HCT116 (cell line): ENCODE results near the gene C2orf92. TPM values are rescaled to one million over a fixed set of nuclear protein-coding genes. Genes with fewer than 3 reads are reported as not detected.

Source experiments
- ATAC-seq: fragments of 200-7000 bp; cut with Tn5 transposase; 2 replicates; pipeline ENCODE4 v1.9.1; 2020; ENCODE audit warnings: mild to moderate bottlenecking, moderate library complexity
- BruUV-seq: library from RNA; stranded (reverse); fragments of 400-500 nt; replicated peaks from 2 replicates; lab custom pipeline; 2021; lab: Mats Ljungman, UMichigan
- CTCF ChIA-PET: fragments of 300-600 bp; sonication (Branson Sonifier 250); formaldehyde crosslinking; loops from one replicate; lab custom pipeline; 2021; ENCODE audit warnings: antibody characterized with exemption; lab: Charles Lee
- POLR2A ChIA-PET: fragments of 300-600, 350-600 bp; sonication (Branson Sonifier 250); formaldehyde crosslinking; loops from one replicate; lab custom pipeline; 2021; ENCODE audit warnings: antibody characterized with exemption; lab: Charles Lee
- RAD21 ChIA-PET, 2 experiments: fragments of 300-600 bp; sonication (Branson Sonifier 250); formaldehyde crosslinking; loops; one replicate each; lab custom pipeline; 2023; ENCODE audit warnings: low total read pairs in 2 of 2; ENCODE audit not compliant: uncharacterized antibody in 2 of 2, unreplicated experiment in 2 of 2, low non-redundant PET in 1 of 2; lab: Charles Lee
- DNase-seq: peaks from one replicate; pipeline ENCODE4 v3.0.0-alpha.2; 2010; ENCODE audit warnings: low read depth, low spot score
- H2AFZ ChIP-seq: fragments of 200-600 bp; shearing (Covaris generic), sonication (generic); 2 replicates; pipeline ENCODE4 v1.6.1; 2017; ENCODE audit warnings: low read depth, mixed run types, mixed read lengths, antibody characterized with exemption, low read length; ENCODE audit not compliant: poor library complexity, severe bottlenecking
- H3K27ac ChIP-seq: 2 replicates; pipeline ENCODE4 v1.5.1; 2012; ENCODE audit warnings: low read depth, low read length
- H3K27me3 ChIP-seq: fragments of 200-600 bp; sonication (generic); 2 replicates; pipeline ENCODE4 v1.6.1; 2016; ENCODE audit warnings: mixed run types, low read length, mixed read lengths; ENCODE audit not compliant: insufficient read depth
- H3K36me3 ChIP-seq, 2 experiments: fragments of 200-500 bp in 1 of 2; fragments of 200-600 bp in 1 of 2; sonication (Bioruptor generic) in 1 of 2; sonication (generic) in 1 of 2; 2 replicates each; pipeline versions ENCODE4 v1.5.1 to v1.6.1; 2014 to 2016; ENCODE audit warnings: low read length in 2 of 2, inconsistent platforms in 1 of 2, mixed read lengths in 1 of 2, mixed run types in 1 of 2; ENCODE audit not compliant: insufficient read depth in 2 of 2, control insufficient read depth in 1 of 2
- H3K4me1 ChIP-seq, 2 experiments: fragments of 200-600 bp in 1 of 2; sonication (generic) in 1 of 2; 2 replicates each; pipeline versions ENCODE4 v1.5.1 to v1.6.1; 2012 to 2017; ENCODE audit warnings: low read length in 2 of 2, inconsistent platforms in 1 of 2, mild to moderate bottlenecking in 1 of 2, mixed read lengths in 1 of 2, mixed run types in 1 of 2, moderate library complexity in 1 of 2; ENCODE audit not compliant: insufficient read depth in 2 of 2, control insufficient read depth in 1 of 2
- H3K4me2 ChIP-seq: fragments of 200-600 bp; sonication (generic); 2 replicates; pipeline ENCODE4 v1.6.1; 2017; ENCODE audit warnings: mixed run types, low read length, mixed read lengths
- H3K4me3 ChIP-seq, 2 experiments: fragments of 200-600 bp in 1 of 2; sonication (generic) in 1 of 2; replicated peaks in 1 of 2; 2 replicates each; pipeline ENCODE4 v1.5.1; 2011 to 2016; ENCODE audit warnings: low read length in 2 of 2, control low read depth in 1 of 2, low read depth in 1 of 2, mild to moderate bottlenecking in 1 of 2, mixed read lengths in 1 of 2, mixed run types in 1 of 2
- H3K79me2 ChIP-seq: fragments of 200-600 bp; sonication (generic); 2 replicates; pipeline ENCODE4 v1.6.1; 2017; ENCODE audit warnings: mild to moderate bottlenecking, mixed run types, low read length, moderate library complexity, mixed read lengths; ENCODE audit not compliant: insufficient read depth
- H3K9ac ChIP-seq: fragments of 200-600 bp; sonication (generic); 2 replicates; pipeline ENCODE4 v1.6.1; 2016; ENCODE audit warnings: low read length, mixed read lengths
- H3K9me2 ChIP-seq: fragments of 200-600 bp; sonication (generic), shearing (Covaris generic); 2 replicates; pipeline ENCODE4 v1.6.1; 2017; ENCODE audit warnings: mixed run types, mild to moderate bottlenecking, moderate library complexity; ENCODE audit not compliant: insufficient read depth
- H3K9me3 ChIP-seq, 2 experiments: fragments of 200-500 bp in 1 of 2; fragments of 200-600 bp in 1 of 2; sonication (Bioruptor generic) in 1 of 2; sonication (generic) in 1 of 2; 2 replicates each; pipeline ENCODE4 v1.6.1; 2014 to 2017; ENCODE audit warnings: low read length in 2 of 2, mixed read lengths in 2 of 2, inconsistent platforms in 1 of 2, low read depth in 1 of 2, mild to moderate bottlenecking in 1 of 2, mixed run types in 1 of 2, moderate library complexity in 1 of 2; ENCODE audit not compliant: control insufficient read depth in 1 of 2, insufficient read depth in 1 of 2
- H4K20me1 ChIP-seq: fragments of 200-600 bp; sonication (generic), shearing (Covaris generic); 2 replicates; pipeline ENCODE4 v1.6.1; 2017; ENCODE audit warnings: mixed run types, mild to moderate bottlenecking, moderate library complexity; ENCODE audit not compliant: insufficient read depth
- CBX3 ChIP-seq: IDR thresholded peaks from 2 replicates; pipeline ENCODE4 v1.6.1; 2012; ENCODE audit warnings: low read depth
- CEBPB ChIP-seq: IDR thresholded peaks from 2 replicates; pipeline ENCODE4 v1.6.1; 2012; ENCODE audit warnings: low read depth
- EGR1 ChIP-seq: IDR thresholded peaks from 2 replicates; pipeline ENCODE4 v1.6.1; 2012; ENCODE audit warnings: low read depth
- EZH2 ChIP-seq: fragments of 200-600 bp; sonication (generic); IDR thresholded peaks from 2 replicates; pipeline ENCODE4 v1.6.1; 2017; ENCODE audit warnings: antibody characterized with exemption, mixed run types
- EZH2phosphoT487 ChIP-seq: fragments of 200-600 bp; IDR thresholded peaks from 2 replicates; pipeline ENCODE4 v1.6.1; 2018; ENCODE audit warnings: antibody characterized with exemption, borderline replicate concordance
- FOSL1 ChIP-seq: IDR thresholded peaks from 2 replicates; pipeline ENCODE4 v1.6.1; 2012; ENCODE audit warnings: low read depth
- JUND ChIP-seq: IDR thresholded peaks from 2 replicates; pipeline ENCODE4 v1.6.1; 2012
- POLR2A ChIP-seq: IDR thresholded peaks from 2 replicates; pipeline ENCODE4 v1.7.0; 2011; ENCODE audit warnings: borderline replicate concordance; ENCODE audit not compliant: insufficient read depth, insufficient read length; ENCODE audit errors: extremely low read depth
- POLR2AphosphoS5 ChIP-seq: IDR thresholded peaks from 2 replicates; pipeline ENCODE4 v1.6.1; 2011; ENCODE audit warnings: mild to moderate bottlenecking, low read depth, low read length, moderate library complexity
- RAD21 ChIP-seq: IDR thresholded peaks from 2 replicates; pipeline ENCODE4 v1.6.1; 2012; ENCODE audit warnings: low read depth, mild to moderate bottlenecking
- SIN3A ChIP-seq: IDR thresholded peaks from 2 replicates; pipeline ENCODE4 v1.6.1; 2012; ENCODE audit warnings: low read depth
- SRF ChIP-seq: IDR thresholded peaks from 2 replicates; pipeline ENCODE4 v1.6.1; 2012; ENCODE audit warnings: low read depth
- TCF7L2 ChIP-seq: IDR thresholded peaks from 2 replicates; pipeline ENCODE4 v1.7.0; 2011; ENCODE audit warnings: borderline replicate concordance, inconsistent platforms; ENCODE audit not compliant: insufficient read depth, insufficient read length; ENCODE audit errors: extremely low read depth
- YY1 ChIP-seq: IDR thresholded peaks from 2 replicates; pipeline ENCODE4 v1.6.1; 2011; ENCODE audit warnings: low read length, low read depth, moderate library complexity, mild to moderate bottlenecking; ENCODE audit not compliant: insufficient replicate concordance; ENCODE audit errors: extremely low read depth
- ZFX ChIP-seq: fragments of 450-650 bp; IDR thresholded peaks from 2 replicates; pipeline ENCODE4 v1.6.1; 2017
- intact Hi-C: fragments of 100-400 bp; cut with micrococcal nuclease; formaldehyde crosslinking; loops from 2 replicates; pipeline ENCODE4 v1.10.0; 2022
- total RNA-seq: library from RNA; stranded (reverse); gene quantifications from one replicate; pipeline ENCODE4 v1.2.1, GENCODE V29; 2021; ENCODE audit not compliant: unreplicated experiment
- TF ChIP-seq, protein P1 (sequence below): IDR thresholded peaks from 2 replicates; pipeline ENCODE4 v1.6.1; 2012
- TF ChIP-seq, protein P2 (sequence below): IDR thresholded peaks from 2 replicates; pipeline ENCODE4 v1.6.1; 2011; ENCODE audit warnings: mild to moderate bottlenecking, low read length, moderate library complexity; ENCODE audit not compliant: insufficient replicate concordance; ENCODE audit errors: extremely low read depth
- TF ChIP-seq, protein P3 (sequence below), 3 experiments: fragments of 200-600 bp in 1 of 3; sonication (generic) in 1 of 3; IDR thresholded peaks in 2 of 3; conservative IDR thresholded peaks in 1 of 3; 2 replicates each; pipeline ENCODE4 v1.5.1; 2012 to 2017; ENCODE audit warnings: low read depth in 2 of 3, low read length in 2 of 3, antibody characterized with exemption in 1 of 3, borderline replicate concordance in 1 of 3, control low read depth in 1 of 3, mild to moderate bottlenecking in 1 of 3, mixed read lengths in 1 of 3, mixed run types in 1 of 3, moderate library complexity in 1 of 3; ENCODE audit not compliant: insufficient read depth in 1 of 3

C2orf92 gene
- total RNA-seq, 1 experiment from 2014 or later, result 3.0 TPM

DNA sequence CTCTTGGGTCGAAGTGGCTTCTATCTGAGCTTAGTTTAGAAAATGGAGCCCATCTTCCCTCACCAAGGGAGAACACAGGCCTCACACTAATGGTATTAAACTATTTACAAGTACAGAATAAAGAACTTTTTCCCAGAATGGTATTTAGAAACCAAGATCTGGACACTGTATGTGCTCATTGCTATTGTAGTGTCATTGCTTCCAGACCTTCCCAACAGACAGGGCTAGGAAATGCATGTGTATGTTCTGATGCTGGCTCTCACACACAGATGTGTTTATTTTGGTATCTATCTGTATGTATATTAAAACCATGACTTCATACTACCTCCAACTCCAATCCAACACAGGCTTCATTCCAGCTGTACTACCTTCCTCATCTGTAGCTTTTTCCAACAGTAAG is 15.6 kb upstream of the C2orf92 start:
- Histone ChIP-seq H3K4me3 (no peak overlapping the region), H3K36me3 (peaks cover 4 to 7% of the 10 kb centered on the region in 2 experiments; a peak in 3 of 4 replicates), H3K9ac (no peak overlapping the region), H3K4me1 (no peaks in the 10 kb centered on the region; a peak in 1 of 4 replicates), H3K9me3 (no peaks in the 10 kb centered on the region), H3K9me2 (no peaks in the 10 kb centered on the region), H2AFZ (no peak overlapping the region), H3K4me2 (no peak overlapping the region), H4K20me1 (no peaks in the 10 kb centered on the region), H3K27ac (no peak overlapping the region), H3K79me2 (no peaks in the 10 kb centered on the region), H3K27me3 (no peaks in the 10 kb centered on the region)
- DNase-seq (no peak), ATAC-seq (no peak)
- ChIA-PET POLR2A (interaction anchor here (1.0 kb wide), 1 partner anchor 10 kb away, joined by 5 read pairs; the partner anchor contains the start of gene ACTR1B), CTCF (no interaction called here), RAD21 (no interaction called here)
- TF ChIP-seq RAD21, result no peak
- TF ChIP-seq CEBPB, result no peak
- no peak for TF ChIP-seq POLR2A
- TF ChIP-seq, protein P1, sequence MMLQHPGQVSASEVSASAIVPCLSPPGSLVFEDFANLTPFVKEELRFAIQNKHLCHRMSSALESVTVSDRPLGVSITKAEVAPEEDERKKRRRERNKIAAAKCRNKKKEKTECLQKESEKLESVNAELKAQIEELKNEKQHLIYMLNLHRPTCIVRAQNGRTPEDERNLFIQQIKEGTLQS, result no peak
- TF ChIP-seq CBX3, result no peak
- TF ChIP-seq ZFX, result no peak
- no peak for TF ChIP-seq POLR2AphosphoS5
- TF ChIP-seq SRF, result no peak
- TF ChIP-seq FOSL1, result no peak
- TF ChIP-seq TCF7L2, result no peak
- TF ChIP-seq EZH2phosphoT487, result no peak
- no peak for TF ChIP-seq SIN3A
- TF ChIP-seq EZH2, result no peak
- no peak for TF ChIP-seq JUND
- TF ChIP-seq, protein P2, sequence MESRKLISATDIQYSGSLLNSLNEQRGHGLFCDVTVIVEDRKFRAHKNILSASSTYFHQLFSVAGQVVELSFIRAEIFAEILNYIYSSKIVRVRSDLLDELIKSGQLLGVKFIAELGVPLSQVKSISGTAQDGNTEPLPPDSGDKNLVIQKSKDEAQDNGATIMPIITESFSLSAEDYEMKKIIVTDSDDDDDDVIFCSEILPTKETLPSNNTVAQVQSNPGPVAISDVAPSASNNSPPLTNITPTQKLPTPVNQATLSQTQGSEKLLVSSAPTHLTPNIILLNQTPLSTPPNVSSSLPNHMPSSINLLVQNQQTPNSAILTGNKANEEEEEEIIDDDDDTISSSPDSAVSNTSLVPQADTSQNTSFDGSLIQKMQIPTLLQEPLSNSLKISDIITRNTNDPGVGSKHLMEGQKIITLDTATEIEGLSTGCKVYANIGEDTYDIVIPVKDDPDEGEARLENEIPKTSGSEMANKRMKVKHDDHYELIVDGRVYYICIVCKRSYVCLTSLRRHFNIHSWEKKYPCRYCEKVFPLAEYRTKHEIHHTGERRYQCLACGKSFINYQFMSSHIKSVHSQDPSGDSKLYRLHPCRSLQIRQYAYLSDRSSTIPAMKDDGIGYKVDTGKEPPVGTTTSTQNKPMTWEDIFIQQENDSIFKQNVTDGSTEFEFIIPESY, result no peak
- TF ChIP-seq, protein P3, sequence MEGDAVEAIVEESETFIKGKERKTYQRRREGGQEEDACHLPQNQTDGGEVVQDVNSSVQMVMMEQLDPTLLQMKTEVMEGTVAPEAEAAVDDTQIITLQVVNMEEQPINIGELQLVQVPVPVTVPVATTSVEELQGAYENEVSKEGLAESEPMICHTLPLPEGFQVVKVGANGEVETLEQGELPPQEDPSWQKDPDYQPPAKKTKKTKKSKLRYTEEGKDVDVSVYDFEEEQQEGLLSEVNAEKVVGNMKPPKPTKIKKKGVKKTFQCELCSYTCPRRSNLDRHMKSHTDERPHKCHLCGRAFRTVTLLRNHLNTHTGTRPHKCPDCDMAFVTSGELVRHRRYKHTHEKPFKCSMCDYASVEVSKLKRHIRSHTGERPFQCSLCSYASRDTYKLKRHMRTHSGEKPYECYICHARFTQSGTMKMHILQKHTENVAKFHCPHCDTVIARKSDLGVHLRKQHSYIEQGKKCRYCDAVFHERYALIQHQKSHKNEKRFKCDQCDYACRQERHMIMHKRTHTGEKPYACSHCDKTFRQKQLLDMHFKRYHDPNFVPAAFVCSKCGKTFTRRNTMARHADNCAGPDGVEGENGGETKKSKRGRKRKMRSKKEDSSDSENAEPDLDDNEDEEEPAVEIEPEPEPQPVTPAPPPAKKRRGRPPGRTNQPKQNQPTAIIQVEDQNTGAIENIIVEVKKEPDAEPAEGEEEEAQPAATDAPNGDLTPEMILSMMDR (IDR thresholded peaks at IDR 0.05 in 2 of 3, conservative IDR thresholded peaks at IDR 0.05 in 1 of 3; ENCODE audit: borderline replicate concordance in 1 of 3, insufficient read depth in 1 of 3, low read depth in 2 of 3, low read length in 2 of 3), result no peak
- no peak for TF ChIP-seq YY1
- no peak for TF ChIP-seq EGR1
- BruUV-seq, result no TSS peak
- intact Hi-C loops, result no loop called here
